H1 (cell line): Measurements from ENCODE around the gene DOC2A. TPM values are rescaled to one million over a fixed set of nuclear protein-coding genes. Genes with fewer than 3 reads are reported as not detected.

Experiments
- CTCF ChIA-PET: fragments of 300-600 bp; sonication (Branson Sonifier 250); formaldehyde crosslinking; loops from one replicate; lab custom pipeline; 2021; ENCODE audit not compliant: partially characterized antibody; lab: Charles Lee
- POLR2A ChIA-PET: fragments of 300-600 bp; sonication (Branson Sonifier 250); formaldehyde crosslinking; loops from one replicate; lab custom pipeline; 2021; ENCODE audit warnings: inconsistent platforms; ENCODE audit not compliant: partially characterized antibody; lab: Charles Lee
- DNase-seq, 2 experiments: peaks; one replicate each; pipeline versions ENCODE4 v3.0.0 to v3.0.0-alpha.2; 2010 to 2022; ENCODE audit warnings: low spot score in 2 of 2, low read depth in 1 of 2, mixed read lengths in 1 of 2
- FAIRE-seq: peaks from 2 replicates; lab custom pipeline; 2011; peaks lifted over from hg19 to GRCh38; lab: Jason Lieb, UNC
- H2AFZ ChIP-seq: 2 replicates; pipeline ENCODE4 v1.8.1; 2012; ENCODE audit warnings: low read length, inconsistent platforms
- H2AK5ac ChIP-seq: 2 replicates; pipeline ENCODE4 v1.6.1; 2013; ENCODE audit warnings: low read depth, low read length
- H2BK120ac ChIP-seq: replicated peaks from 2 replicates; pipeline ENCODE3; 2013; ENCODE audit warnings: low read depth, low read length, inconsistent platforms
- H2BK12ac ChIP-seq: 2 replicates; pipeline ENCODE4 v1.6.1; 2013; ENCODE audit warnings: low read depth, low read length
- H2BK15ac ChIP-seq: 2 replicates; pipeline ENCODE4 v1.6.1; 2013; ENCODE audit warnings: low read length
- H2BK20ac ChIP-seq: 2 replicates; pipeline ENCODE4 v1.6.1; 2013; ENCODE audit warnings: low read length
- H2BK5ac ChIP-seq: 2 replicates; pipeline ENCODE4 v1.6.1; 2013; ENCODE audit warnings: low read depth, low read length
- H3K14ac ChIP-seq: 2 replicates; pipeline ENCODE4 v1.6.1; 2013; ENCODE audit warnings: inconsistent platforms; ENCODE audit not compliant: insufficient read length
- H3K18ac ChIP-seq: 2 replicates; pipeline ENCODE4 v1.6.1; 2013; ENCODE audit warnings: low read length; ENCODE audit errors: extremely low read depth
- H3K23ac ChIP-seq: 2 replicates; pipeline ENCODE4 v1.6.1; 2013; ENCODE audit warnings: inconsistent platforms; ENCODE audit not compliant: insufficient read length
- H3K23me2 ChIP-seq: 2 replicates; pipeline ENCODE4 v1.6.1; 2013; ENCODE audit warnings: low read depth, low read length
- H3K27ac ChIP-seq: 2 replicates; pipeline ENCODE4 v1.6.1; 2011; ENCODE audit warnings: low read depth, low read length, inconsistent platforms
- H3K27me3 ChIP-seq, 4 experiments: replicated peaks in 1 of 4; 1 replicate in 1 of 4; 2 replicates in 3 of 4; pipeline versions ENCODE4 v1.6.1 to v1.8.1; 2011 to 2013; ENCODE audit warnings: low read length in 3 of 4, mild to moderate bottlenecking in 3 of 4, inconsistent platforms in 2 of 4, mixed read lengths in 2 of 4, moderate library complexity in 1 of 4; ENCODE audit not compliant: control insufficient read depth in 3 of 4, insufficient read depth in 3 of 4; ENCODE audit errors: extremely low read depth in 1 of 4
- H3K36me3 ChIP-seq, 4 experiments: 2 replicates each; pipeline versions ENCODE4 v1.6.1 to v1.8.1; 2011 to 2013; ENCODE audit warnings: mild to moderate bottlenecking in 4 of 4, low read length in 3 of 4, moderate library complexity in 2 of 4, control low read depth in 1 of 4, inconsistent platforms in 1 of 4; ENCODE audit not compliant: insufficient read depth in 4 of 4, control insufficient read depth in 2 of 4
- H3K4ac ChIP-seq: replicated peaks from 2 replicates; pipeline ENCODE3; 2013; ENCODE audit warnings: low read length, low read depth, mixed read lengths, inconsistent platforms; ENCODE audit not compliant: insufficient read length
- H3K4me1 ChIP-seq, 4 experiments: replicated peaks in 1 of 4; 1 replicate in 1 of 4; 2 replicates in 3 of 4; pipeline versions ENCODE4 v1.6.1 to v1.8.1; 2011 to 2013; ENCODE audit warnings: low read length in 3 of 4, inconsistent platforms in 2 of 4, mixed read lengths in 1 of 4; ENCODE audit not compliant: insufficient read depth in 4 of 4, control insufficient read depth in 3 of 4
- H3K4me2 ChIP-seq, 2 experiments: 2 replicates each; pipeline versions ENCODE4 v1.6.1 to v1.8.1; 2011 to 2013; ENCODE audit warnings: low read depth in 2 of 2, low read length in 2 of 2, control low read depth in 1 of 2, inconsistent platforms in 1 of 2, mild to moderate bottlenecking in 1 of 2; ENCODE audit not compliant: insufficient read depth in 1 of 2
- H3K4me3 ChIP-seq, 4 experiments: fragments of 200-600, 300-600 bp in 1 of 4; sonication (generic), shearing (Covaris generic), sonication (Bioruptor Twin) in 1 of 4; 2 replicates each; pipeline versions ENCODE4 v1.5.1 to v1.8.1; 2011 to 2016; ENCODE audit warnings: low read length in 4 of 4, low read depth in 3 of 4, control low read depth in 2 of 4, inconsistent platforms in 2 of 4, mild to moderate bottlenecking in 2 of 4, mixed read lengths in 1 of 4, moderate library complexity in 1 of 4; ENCODE audit not compliant: insufficient read depth in 2 of 4; ENCODE audit errors: extremely low read depth in 1 of 4
- H3K56ac ChIP-seq: replicated peaks from 2 replicates; pipeline ENCODE3; 2013; ENCODE audit warnings: low read depth, mild to moderate bottlenecking, mixed read lengths, low read length, inconsistent platforms; ENCODE audit not compliant: insufficient read length
- H3K79me1 ChIP-seq: 2 replicates; pipeline ENCODE4 v1.6.1; 2013; ENCODE audit warnings: low read depth, low read length, control low read depth
- H3K79me2 ChIP-seq, 2 experiments: 2 replicates each; pipeline versions ENCODE4 v1.6.1 to v1.8.1; 2012 to 2013; ENCODE audit warnings: low read length in 2 of 2, mild to moderate bottlenecking in 2 of 2, inconsistent platforms in 1 of 2; ENCODE audit not compliant: insufficient read depth in 2 of 2, control insufficient read depth in 1 of 2
- H3K9ac ChIP-seq, 4 experiments: replicated peaks in 1 of 4; 1 replicate in 1 of 4; 2 replicates in 3 of 4; pipeline versions ENCODE4 v1.6.1 to v1.8.1; 2011 to 2013; ENCODE audit warnings: low read depth in 3 of 4, low read length in 3 of 4, control low read depth in 2 of 4, mild to moderate bottlenecking in 2 of 4, moderate library complexity in 2 of 4, inconsistent platforms in 1 of 4; ENCODE audit errors: extremely low read depth in 1 of 4
- H3K9me3 ChIP-seq, 2 experiments: 2 replicates each; pipeline versions ENCODE4 v1.6.1 to v1.8.1; 2012 to 2013; ENCODE audit warnings: mild to moderate bottlenecking in 2 of 2, moderate library complexity in 2 of 2, control low read depth in 1 of 2, inconsistent platforms in 1 of 2, low read depth in 1 of 2, low read length in 1 of 2, mixed read lengths in 1 of 2; ENCODE audit not compliant: insufficient read depth in 2 of 2
- H4K20me1 ChIP-seq, 2 experiments: replicated peaks in 1 of 2; 2 replicates each; pipeline versions ENCODE3 to v1.8.1; 2011 to 2013; ENCODE audit warnings: inconsistent platforms in 2 of 2, low read length in 2 of 2, mild to moderate bottlenecking in 1 of 2; ENCODE audit not compliant: insufficient read depth in 2 of 2, control insufficient read depth in 1 of 2
- H4K5ac ChIP-seq: 2 replicates; pipeline ENCODE4 v1.6.1; 2013; ENCODE audit warnings: low read length, low read depth, mixed read lengths, inconsistent platforms; ENCODE audit not compliant: insufficient read length
- H4K8ac ChIP-seq: 2 replicates; pipeline ENCODE4 v1.8.0; 2013; ENCODE audit warnings: mild to moderate bottlenecking, moderate library complexity, low read length, inconsistent platforms; ENCODE audit not compliant: insufficient read depth; ENCODE audit errors: extremely low read depth
- H4K91ac ChIP-seq: replicated peaks from 2 replicates; pipeline ENCODE3; 2013; ENCODE audit warnings: low read length, mixed read lengths, inconsistent platforms; ENCODE audit not compliant: insufficient read length
- NANOG ChIP-seq: IDR thresholded peaks from 2 replicates; pipeline ENCODE4 v1.6.1; 2011; ENCODE audit warnings: low read length, low read depth, mild to moderate bottlenecking, inconsistent platforms; ENCODE audit not compliant: insufficient read depth, poor library complexity, severe bottlenecking
- SUZ12 ChIP-seq: fragments of 200-600 bp; sonication (generic); IDR thresholded peaks from 2 replicates; pipeline ENCODE4 v1.6.1; 2012; ENCODE audit warnings: mild to moderate bottlenecking, inconsistent platforms, low read length, moderate library complexity, mixed read lengths
- TAF1 ChIP-seq: IDR thresholded peaks from 2 replicates; pipeline ENCODE4 v1.6.1; 2011; ENCODE audit warnings: mild to moderate bottlenecking, low read depth, low read length
- TCF12 ChIP-seq: IDR thresholded peaks from 2 replicates; pipeline ENCODE4 v1.6.1; 2011; ENCODE audit warnings: low read depth, mild to moderate bottlenecking, low read length
- YY1 ChIP-seq: IDR thresholded peaks from 2 replicates; pipeline ENCODE4 v1.6.1; 2011; ENCODE audit warnings: low read depth, mild to moderate bottlenecking, low read length
- WGBS, 2 experiments: shearing (Covaris generic) in 1 of 2; methylation state at CpG; one replicate each; pipeline versions ENCODE4 v1.1.6 to v1.1.7; 2013 to 2015; ENCODE audit warnings: low lambda C conversion rate in 2 of 2, mixed read lengths in 2 of 2, inconsistent platforms in 1 of 2, low coverage in 1 of 2, missing lambda C conversion rate in 1 of 2; ENCODE audit not compliant: insufficient replicate concordance in 2 of 2, insufficient coverage in 1 of 2, insufficient read length in 1 of 2; ENCODE audit errors: extremely low coverage in 1 of 2, missing lambda C conversion rate in 1 of 2; 5-methylcytosine and 5-hydroxymethylcytosine counted together
- polyA plus RNA-seq, 7 experiments: library from polyadenylated mRNA; depleted of rRNA in 3 of 7; stranded (reverse) in 5 of 7; unstranded in 2 of 7; fragments of >200 nt in 5 of 7; fragments of 200-250 nt in 2 of 7; gene quantifications; 1 replicate in 5 of 7; 2 replicates in 1 of 7; 4 replicates in 1 of 7; pipeline versions ENCODE4 v1.2.1 to v1.2.3, GENCODE V29; 2011 to 2013; ENCODE audit warnings: missing spikeins in 2 of 7, mixed read lengths in 2 of 7
- total RNA-seq: library from RNA; stranded (reverse); fragmentation: NEBNext Ultra II Directional; extraction: Animal tissue kit (Norgen Biotek cat#: 25700); gene quantifications from 2 replicates; pipeline ENCODE4 v1.2.1, GENCODE V29; 2021

The DOC2A gene
- total and polyA plus RNA-seq, 2 of the 8 experiments (the other 6 are each of a cell fraction or from before 2014, with no cell fraction given) = 13.9 to 20.7 TPM

DNA sequence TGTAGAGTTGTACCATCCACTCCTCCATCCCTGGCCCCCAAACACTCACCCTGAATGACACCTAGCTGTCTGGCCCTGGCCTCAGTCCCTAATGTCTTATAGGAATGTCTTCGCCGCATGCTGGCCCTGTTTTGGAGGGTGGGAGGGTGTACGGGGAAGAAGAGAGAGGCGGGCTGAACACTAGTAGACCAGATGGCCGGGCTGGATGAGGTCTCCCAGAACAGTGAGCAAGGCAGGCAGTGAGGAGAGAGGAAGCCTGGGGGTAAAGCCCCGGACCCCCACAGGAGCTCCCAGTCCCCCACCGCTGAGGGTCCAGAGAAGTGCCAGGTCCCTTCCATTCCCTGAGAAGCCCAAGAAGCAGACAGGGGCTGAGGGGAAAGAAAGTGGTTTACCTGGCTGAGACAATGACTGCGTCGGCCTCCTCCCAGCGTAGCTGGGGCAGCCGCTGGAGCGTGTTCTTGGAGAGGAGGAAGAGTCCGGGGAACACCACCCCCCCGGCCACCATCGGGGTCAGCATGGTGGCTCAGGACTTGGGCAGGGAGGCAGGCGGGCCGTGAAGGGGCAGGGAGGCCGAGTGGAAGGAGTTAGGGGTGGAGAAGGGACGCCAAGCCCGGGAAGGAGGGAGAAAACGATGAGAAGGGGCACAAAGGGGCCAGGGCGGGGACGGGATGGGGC, 19.3 kb upstream of the DOC2A start:
- Histone ChIP-seq H3K9me3 (no peaks in the 10 kb centered on the region), H3K27me3 (peaks cover 0 to 14% (median 5%) of the 10 kb centered on the region in 4 experiments; a peak in 2 of 7 replicates), H3K23me2 (peaks cover 10% of the 10 kb centered on the region; the same call in 1 of the 2 replicates), H3K4me3 (peak overlapping the region; percentile 46 to 90 (median 55)), H4K8ac (peak overlapping the region; percentile 78), H3K9ac (peak overlapping the region in 3 of 4 experiments; percentile 25 to 58 (median 52); a peak in 3 of 7 replicates), H3K79me1 (peaks cover 5% of the 10 kb centered on the region; the same call in 1 of the 2 replicates), H2BK12ac (no peak overlapping the region), H3K4me1 (peaks cover 0 to 26% (median 19%) of the 10 kb centered on the region in 4 experiments; a peak in 6 of 7 replicates), H2BK15ac (no peak overlapping the region), H4K20me1 (peaks cover 12 to 16% of the 10 kb centered on the region in 2 experiments), H4K91ac (peak overlapping the region; percentile 52), H3K4me2 (peak overlapping the region; percentile 84 to 96), H3K27ac (no peak overlapping the region), H2BK5ac (peak overlapping the region; percentile 44; the same call in 1 of the 2 replicates), H3K36me3 (peaks cover 0 to 7% (median under 1%) of the 10 kb centered on the region in 4 experiments; a peak in 2 of 8 replicates), H3K14ac (peak overlapping the region; percentile 37), H3K18ac (peak overlapping the region; percentile 97), H2AFZ (peak overlapping the region; percentile 50; the same call in 1 of the 2 replicates), H3K4ac (peak overlapping the region; percentile 65), H2BK20ac (no peak overlapping the region), H3K79me2 (no peaks in the 10 kb centered on the region), H4K5ac (peak overlapping the region; percentile 81), H2AK5ac (no peak overlapping the region), H3K56ac (no peak overlapping the region), H2BK120ac (no peak overlapping the region), H3K23ac (no peak overlapping the region)
- ChIA-PET POLR2A (interaction anchor here (1.3 to 4.2 kb wide), 5 partner anchors 19 to 320 kb away, joined by 4 to 25 read pairs (median 6); partner anchors contain the start of genes ALDOA and DOC2A), CTCF (interaction anchor here (0.8 to 3.0 kb wide), 6 partner anchors 24 to 213 kb away, joined by 3 to 13 read pairs (median 8); partner anchors contain the start of genes ASPHD1, PAGR1, SEZ6L2 and TAOK2)
- DNase-seq = no peak
- WGBS, 2 experiments = 13% methylated on average over 17 of the region's 23 CpGs; no CpG with 5 or more reads in 1 of the 2 experiments
- FAIRE-seq = no peak
- TF ChIP-seq TAF1 (0 out of 2 replicates have a peak, but pooled peaks have one; percentile 6), YY1 (no peak), TCF12 (no peak), NANOG (no peak), SUZ12 (no peak)
